ENCODE data around the gene HADH. TPM values are rescaled to one million over a fixed set of nuclear protein-coding genes. Genes with fewer than 3 reads are reported as not detected.

HADH gene
- total RNA-seq: 10 to 100 TPM; 32.7 to 60.4 (median 50.9) TPM

DNA sequence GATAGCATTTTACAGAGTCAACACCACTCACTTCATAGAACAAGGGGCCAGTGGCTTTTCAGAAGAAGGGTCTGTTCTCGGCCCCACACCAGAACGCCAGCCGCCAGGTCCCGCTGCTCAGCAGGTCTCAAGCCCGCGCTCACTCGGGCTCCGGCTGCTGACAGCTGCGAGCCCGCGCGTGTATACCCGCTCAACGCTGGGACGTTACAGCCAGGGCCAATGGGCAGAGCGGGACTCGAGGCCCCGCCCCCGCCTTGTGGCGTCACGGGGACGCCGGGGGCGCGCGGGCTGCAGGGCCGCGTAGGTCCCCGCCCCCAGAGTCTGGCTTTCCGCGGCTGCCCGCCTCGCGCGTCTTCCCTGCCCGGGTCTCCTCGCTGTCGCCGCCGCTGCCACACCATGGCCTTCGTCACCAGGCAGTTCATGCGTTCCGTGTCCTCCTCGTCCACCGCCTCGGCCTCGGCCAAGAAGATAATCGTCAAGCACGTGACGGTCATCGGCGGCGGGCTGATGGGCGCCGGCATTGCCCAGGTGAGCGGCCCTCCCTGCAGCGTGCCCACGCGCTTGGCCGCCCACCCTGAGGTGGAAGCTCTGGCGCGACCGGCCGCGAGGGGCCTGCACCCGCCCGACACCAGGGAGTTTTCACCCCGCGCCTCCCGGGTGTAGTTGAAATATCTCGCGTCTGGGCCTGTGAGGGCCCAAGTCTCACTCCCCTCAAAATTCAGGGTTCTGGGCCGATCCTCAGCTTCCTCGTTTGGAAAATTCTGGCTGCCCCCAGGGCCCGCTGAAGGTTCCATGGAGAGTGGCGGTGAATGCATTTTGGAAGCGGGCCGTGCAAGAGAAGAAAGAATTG is at the start of gene HADH:
Gene HADH, plus strand, starts transcription at position 353 of the 850 bp plus-strand sequence. Its CDS starts 44 bp downstream, at position 397.
- WGBS, 2 donors: 0 to 1% methylated on average over 8 to 41 of the region's 78 CpGs
- intact Hi-C loops (cut with DNase I): loop anchor here (10.0 kb wide), 1 partner anchor 55 kb away; the partner anchor contains the start of gene CYP2U1

GRCh38 chr4:107945809-107946208 is 43.9 kb upstream of the HADH start:
- peaks cover 0 to 4% of the 10 kb centered on the region in 2 donors for H3K36me3 ChIP-seq
- 88 to 96% methylated on average over 3 of the region's 3 CpGs for WGBS, 2 donors
- intact Hi-C loops (cut with DNase I): no loop called here
- DNase-seq: no peak
- H3K27me3 ChIP-seq: no peaks in the 10 kb centered on the region
- H3K9me3 ChIP-seq: no peaks in the 10 kb centered on the region
- TF ChIP-seq POLR2A (IDR thresholded peaks at IDR 0.05): no peak
- TF ChIP-seq, protein P1, sequence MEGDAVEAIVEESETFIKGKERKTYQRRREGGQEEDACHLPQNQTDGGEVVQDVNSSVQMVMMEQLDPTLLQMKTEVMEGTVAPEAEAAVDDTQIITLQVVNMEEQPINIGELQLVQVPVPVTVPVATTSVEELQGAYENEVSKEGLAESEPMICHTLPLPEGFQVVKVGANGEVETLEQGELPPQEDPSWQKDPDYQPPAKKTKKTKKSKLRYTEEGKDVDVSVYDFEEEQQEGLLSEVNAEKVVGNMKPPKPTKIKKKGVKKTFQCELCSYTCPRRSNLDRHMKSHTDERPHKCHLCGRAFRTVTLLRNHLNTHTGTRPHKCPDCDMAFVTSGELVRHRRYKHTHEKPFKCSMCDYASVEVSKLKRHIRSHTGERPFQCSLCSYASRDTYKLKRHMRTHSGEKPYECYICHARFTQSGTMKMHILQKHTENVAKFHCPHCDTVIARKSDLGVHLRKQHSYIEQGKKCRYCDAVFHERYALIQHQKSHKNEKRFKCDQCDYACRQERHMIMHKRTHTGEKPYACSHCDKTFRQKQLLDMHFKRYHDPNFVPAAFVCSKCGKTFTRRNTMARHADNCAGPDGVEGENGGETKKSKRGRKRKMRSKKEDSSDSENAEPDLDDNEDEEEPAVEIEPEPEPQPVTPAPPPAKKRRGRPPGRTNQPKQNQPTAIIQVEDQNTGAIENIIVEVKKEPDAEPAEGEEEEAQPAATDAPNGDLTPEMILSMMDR (IDR thresholded peaks at IDR 0.05): no peak
- no peak overlapping the region for H3K4me3 ChIP-seq (replicated peaks in 1 of 3)
- H3K27ac ChIP-seq: no peak overlapping the region
- H3K4me1 ChIP-seq: no peaks in the 10 kb centered on the region

More for the DNA sequence above, at the start of gene HADH:
- no peaks in the 10 kb centered on the region for H3K27me3 ChIP-seq
- TF ChIP-seq POLR2A (IDR thresholded peaks at IDR 0.05): peak in 1 of 2 donors; percentile 93
- TF ChIP-seq, protein P1 (IDR thresholded peaks at IDR 0.05): no peak
- peaks cover 3 to 41% of the 10 kb centered on the region in 2 donors for H3K4me1 ChIP-seq
- H3K27ac ChIP-seq: peak within 1 kb of the TSS; percentile 80 to 86 (median 86)
- H3K9me3 ChIP-seq: no peaks in the 10 kb centered on the region
- peak within 1 kb of the TSS; percentile 56 to 84 (median 66) for H3K4me3 ChIP-seq (replicated peaks in 1 of 3)
- DNase-seq: peak; percentile 95 to 96
- no peaks in the 10 kb centered on the region for H3K36me3 ChIP-seq

GRCh38 chr4:107950746-107951540 is 38.7 kb upstream of the HADH start:
- no peaks in the 10 kb centered on the region for H3K9me3 ChIP-seq
- DNase-seq: no peak
- intact Hi-C loops (cut with DNase I): no loop called here
- H3K27ac ChIP-seq: no peak overlapping the region
- no peak overlapping the region for H3K4me3 ChIP-seq (replicated peaks in 1 of 3)
- H3K4me1 ChIP-seq: no peaks in the 10 kb centered on the region
- WGBS, 2 donors: 90 to 94% methylated on average over 2 of the region's 2 CpGs
- H3K27me3 ChIP-seq: no peaks in the 10 kb centered on the region
- peaks cover 0 to 4% of the 10 kb centered on the region in 2 donors for H3K36me3 ChIP-seq
- TF ChIP-seq, protein P1 (IDR thresholded peaks at IDR 0.05): no peak
- TF ChIP-seq POLR2A (IDR thresholded peaks at IDR 0.05): no peak

GRCh38 chr4:107951551-107951950 is 38.1 kb upstream of the HADH start:
- Histone ChIP-seq H3K4me1 (no peaks in the 10 kb centered on the region), H3K36me3 (peaks cover 0 to 4% of the 10 kb centered on the region in 2 donors), H3K9me3 (no peaks in the 10 kb centered on the region), H3K4me3 (replicated peaks in 1 of 3) (no peak overlapping the region), H3K27me3 (no peaks in the 10 kb centered on the region), H3K27ac (no peak overlapping the region)
- TF ChIP-seq POLR2A (IDR thresholded peaks at IDR 0.05): no peak
- TF ChIP-seq, protein P1 (IDR thresholded peaks at IDR 0.05): no peak
- DNase-seq: no peak
- intact Hi-C loops (cut with DNase I): no loop called here

Measured in thyroid gland (tissue), 4 donors.